NOMO-1 (cell line): ENCODE data around the gene OR6B1.
"Not testable (repeated sequence)": the region's sequence is repeated elsewhere in the genome, so short reads cannot be mapped to it uniquely, and the experiment has no call there.

Experiments
- DNase-seq, 2 experiments: peaks; one replicate each; lab custom pipeline; 2025; ENCODE audit not compliant: unreplicated experiment in 2 of 2; lab: John Stamatoyannopoulos, UW

OR6B1 gene

GRCh38 chr7:144004703-144005102 lies 4.6 kb downstream of the OR6B1 start:
- no peak for DNase-seq

- no peak for DNase-seq
These were observed 6.0 kb downstream of the OR6B1 start for GRCh38 chr7:144006029-144006691.

GRCh38 chr7:144006692-144007042 lies 6.5 kb downstream of the OR6B1 start:
- DNase-seq: no peak

GRCh38 chr7:144009361-144009760 lies 9.2 kb downstream of the OR6B1 start:
- DNase-seq: no peak

- DNase-seq: not testable (repeated sequence)
These were observed 9.9 kb downstream of the OR6B1 start for GRCh38 chr7:144010061-144010460.

- not testable (repeated sequence) for DNase-seq
These were observed 10.7 kb downstream of the OR6B1 start for GRCh38 chr7:144010821-144011220.

GRCh38 chr7:144011458-144012230 lies 11.5 kb downstream of the OR6B1 start:
- DNase-seq: no peak

- DNase-seq: no peak
These were observed 17.9 kb downstream of the OR6B1 start for GRCh38 chr7:144018065-144018464.

- no peak for DNase-seq
These were observed 19.3 kb downstream of the OR6B1 start for GRCh38 chr7:144019457-144019856.

- DNase-seq: no peak
These were observed 20.2 kb downstream of the OR6B1 start for GRCh38 chr7:144020340-144020739.

GRCh38 chr7:144022169-144022568 lies 22.0 kb downstream of the OR6B1 start:
- DNase-seq: no peak

GRCh38 chr7:144023171-144023827 lies 23.2 kb downstream of the OR6B1 start:
- DNase-seq: no peak

- DNase-seq: no peak
These were observed 24.1 kb downstream of the OR6B1 start for GRCh38 chr7:144024213-144024612.

- no peak for DNase-seq
These were observed 26.2 kb downstream of the OR6B1 start for GRCh38 chr7:144026203-144026883.

- DNase-seq: no peak
These were observed 26.9 kb downstream of the OR6B1 start for GRCh38 chr7:144027070-144027469.

- DNase-seq: no peak
These were observed 27.9 kb downstream of the OR6B1 start for GRCh38 chr7:144027974-144028373.

- DNase-seq: no peak
These were observed 28.4 kb downstream of the OR6B1 start for GRCh38 chr7:144028547-144028946.

- DNase-seq: no peak
These were observed 32.4 kb downstream of the OR6B1 start for GRCh38 chr7:144032516-144032915.

GRCh38 chr7:144032985-144033709 lies 33.0 kb downstream of the OR6B1 start:
- no peak for DNase-seq

- no peak for DNase-seq
These were observed 35.3 kb downstream of the OR6B1 start for GRCh38 chr7:144035385-144035784.
